Endothelial cell of umbilical vein (primary cell): ENCODE measurements around the gene SFT2D3.

Experiments used
- EZH2 ChIP-seq: IDR thresholded peaks from 2 replicates; pipeline ENCODE4 v1.6.1; 2012; ENCODE audit warnings: borderline replicate concordance, low read depth, mild to moderate bottlenecking, moderate library complexity, low read length, inconsistent platforms; ENCODE audit not compliant: severe bottlenecking
- FOS ChIP-seq: IDR thresholded peaks from 2 replicates; pipeline ENCODE4 v1.6.1; 2011; ENCODE audit warnings: mild to moderate bottlenecking, low read length, moderate library complexity, borderline replicate concordance; ENCODE audit not compliant: insufficient read depth
- GATA2 ChIP-seq: IDR thresholded peaks from 2 replicates; pipeline ENCODE4 v1.7.0; 2011; ENCODE audit warnings: low read depth, mild to moderate bottlenecking, moderate library complexity, mixed read lengths, low read length; ENCODE audit not compliant: insufficient read length, insufficient read depth
- JUN ChIP-seq: IDR thresholded peaks from 2 replicates; pipeline ENCODE4 v1.6.1; 2011; ENCODE audit warnings: borderline replicate concordance, low read depth; ENCODE audit not compliant: insufficient read length, insufficient read depth
- MYC ChIP-seq: IDR thresholded peaks from one replicate; pipeline ENCODE4 v1.6.1; 2011; ENCODE audit warnings: mild to moderate bottlenecking, low read depth, low read length
- POLR2A ChIP-seq: IDR thresholded peaks from 2 replicates; pipeline ENCODE4 v1.6.1; 2012; ENCODE audit warnings: low read depth, mild to moderate bottlenecking, control low read depth, low read length
- POLR2AphosphoS5 ChIP-seq: IDR thresholded peaks from 2 replicates; pipeline ENCODE4 v1.6.1; 2012; ENCODE audit warnings: low read depth, mild to moderate bottlenecking, control low read depth, low read length, moderate library complexity; ENCODE audit not compliant: insufficient read depth
- TF ChIP-seq, protein P1 (sequence below), 2 donors: IDR thresholded peaks; 1 replicate in 1 of 2; 2 replicates in 1 of 2; pipeline ENCODE4 v1.5.1; 2011; ENCODE audit warnings: low read length in 2 of 2, mild to moderate bottlenecking in 2 of 2, moderate library complexity in 2 of 2, control low read depth in 1 of 2, inconsistent platforms in 1 of 2, low read depth in 1 of 2; ENCODE audit not compliant: insufficient read depth in 1 of 2; ENCODE audit errors: extremely low read depth in 1 of 2
- TF ChIP-seq, protein P2 (sequence below): IDR thresholded peaks from 2 replicates; pipeline ENCODE4 v1.6.1; 2011; ENCODE audit not compliant: insufficient read depth, insufficient read length

DNA sequence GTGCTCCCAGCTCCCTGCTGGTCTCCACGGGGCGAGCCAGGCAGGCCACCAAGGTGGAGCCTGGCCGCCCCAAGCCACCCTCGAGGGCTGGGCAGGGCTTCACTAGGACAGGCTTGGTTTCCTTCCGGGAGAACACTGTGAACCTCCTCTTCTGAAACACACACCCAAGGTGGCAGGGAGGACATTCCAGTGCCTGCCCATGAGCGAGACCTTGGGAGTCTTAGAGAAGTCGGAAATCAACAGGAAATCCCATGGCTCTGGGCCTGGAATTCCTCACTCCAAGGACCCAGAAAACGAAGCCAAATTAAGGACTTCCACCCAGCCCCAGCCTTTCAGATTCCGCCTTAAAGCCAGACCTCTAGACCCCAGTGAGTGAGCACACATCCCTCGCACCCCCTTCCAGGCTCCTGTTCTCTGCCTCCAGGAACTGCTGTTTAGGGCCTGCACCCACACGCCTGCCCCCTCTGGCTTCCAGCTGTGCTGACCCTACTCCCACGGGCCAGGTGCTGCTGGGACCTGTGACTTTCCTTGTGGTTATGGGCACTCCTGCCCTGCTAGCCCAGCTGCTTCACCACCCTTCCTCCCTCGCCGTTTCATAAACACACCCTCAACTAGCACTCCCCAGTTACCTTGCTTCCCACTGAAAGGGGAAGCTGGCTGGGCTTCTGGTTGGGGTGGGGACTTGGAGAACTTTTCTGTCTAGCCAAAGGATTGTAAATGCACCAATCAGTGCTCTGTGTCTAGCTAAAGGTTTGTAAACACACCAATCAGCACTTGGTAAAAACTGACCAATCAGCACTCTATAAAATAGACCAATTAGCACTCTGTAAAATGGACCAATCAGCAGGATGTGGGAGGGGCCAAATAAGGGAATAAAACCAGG, 41.6 kb upstream of the SFT2D3 start:
- TF ChIP-seq JUN (no peak), POLR2AphosphoS5 (peak; percentile 78), POLR2A (peak; percentile 48), EZH2 (no peak), FOS (no peak), GATA2 (no peak), MYC (peak; percentile 33)
- TF ChIP-seq, protein P1, sequence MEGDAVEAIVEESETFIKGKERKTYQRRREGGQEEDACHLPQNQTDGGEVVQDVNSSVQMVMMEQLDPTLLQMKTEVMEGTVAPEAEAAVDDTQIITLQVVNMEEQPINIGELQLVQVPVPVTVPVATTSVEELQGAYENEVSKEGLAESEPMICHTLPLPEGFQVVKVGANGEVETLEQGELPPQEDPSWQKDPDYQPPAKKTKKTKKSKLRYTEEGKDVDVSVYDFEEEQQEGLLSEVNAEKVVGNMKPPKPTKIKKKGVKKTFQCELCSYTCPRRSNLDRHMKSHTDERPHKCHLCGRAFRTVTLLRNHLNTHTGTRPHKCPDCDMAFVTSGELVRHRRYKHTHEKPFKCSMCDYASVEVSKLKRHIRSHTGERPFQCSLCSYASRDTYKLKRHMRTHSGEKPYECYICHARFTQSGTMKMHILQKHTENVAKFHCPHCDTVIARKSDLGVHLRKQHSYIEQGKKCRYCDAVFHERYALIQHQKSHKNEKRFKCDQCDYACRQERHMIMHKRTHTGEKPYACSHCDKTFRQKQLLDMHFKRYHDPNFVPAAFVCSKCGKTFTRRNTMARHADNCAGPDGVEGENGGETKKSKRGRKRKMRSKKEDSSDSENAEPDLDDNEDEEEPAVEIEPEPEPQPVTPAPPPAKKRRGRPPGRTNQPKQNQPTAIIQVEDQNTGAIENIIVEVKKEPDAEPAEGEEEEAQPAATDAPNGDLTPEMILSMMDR (IDR thresholded peaks at IDR 0.05; ENCODE audit: extremely low read depth in 1 of 2, insufficient read depth in 1 of 2, low read depth in 1 of 2, low read length in 2 of 2): no peak
- TF ChIP-seq, protein P2, sequence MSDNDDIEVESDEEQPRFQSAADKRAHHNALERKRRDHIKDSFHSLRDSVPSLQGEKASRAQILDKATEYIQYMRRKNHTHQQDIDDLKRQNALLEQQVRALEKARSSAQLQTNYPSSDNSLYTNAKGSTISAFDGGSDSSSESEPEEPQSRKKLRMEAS: no peak
